GM18502 (cell line): Measurements from ENCODE around the gene CHCHD6.
A peak's percentile ranks its signal among the peaks of the same experiment; 100 is the strongest.

Experiments
- ATAC-seq: cut with Tn5 transposase; IDR thresholded peaks from one replicate; pipeline ENCODE4 v1.9.1; 2021; ENCODE audit warnings: mild to moderate bottlenecking; ENCODE audit not compliant: unreplicated experiment, poor library complexity

Gene CHCHD6

DNA sequence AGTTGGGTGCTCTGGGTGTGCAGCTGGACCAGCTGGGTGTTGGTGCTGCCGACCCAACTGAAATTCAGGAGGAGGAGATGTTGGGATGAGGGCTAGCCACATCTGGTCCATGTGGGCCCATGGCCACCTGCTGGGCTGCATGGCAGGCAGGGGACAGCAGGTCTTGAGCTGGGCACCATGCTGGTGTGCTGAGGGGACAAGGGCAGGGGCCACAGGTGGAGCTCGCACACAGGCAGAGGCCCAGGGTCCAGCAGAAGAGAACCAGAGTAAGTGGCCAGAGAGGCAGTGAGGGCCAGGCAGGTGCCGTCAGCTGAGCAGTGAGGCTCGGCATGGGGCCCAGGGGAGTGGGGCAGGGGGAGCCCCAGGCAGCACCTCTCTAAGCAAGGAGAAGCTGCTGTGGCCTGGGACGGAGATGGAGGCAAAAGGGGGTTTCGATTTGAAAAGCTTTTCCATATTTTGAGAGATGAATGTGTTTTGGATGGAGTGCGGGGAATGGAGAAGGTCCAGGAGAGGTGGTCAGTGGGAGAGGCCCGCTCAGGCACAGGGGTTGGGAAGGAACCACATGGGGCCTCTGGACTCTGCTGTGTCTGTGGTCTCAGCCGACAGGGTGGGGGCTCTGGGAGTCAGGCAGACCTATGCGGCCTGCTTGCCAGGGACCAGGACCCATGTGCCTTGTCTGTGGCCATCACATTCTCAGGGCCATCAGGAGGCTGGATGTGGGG, 248.4 kb downstream of the CHCHD6 start:
- no peak for ATAC-seq

DNA sequence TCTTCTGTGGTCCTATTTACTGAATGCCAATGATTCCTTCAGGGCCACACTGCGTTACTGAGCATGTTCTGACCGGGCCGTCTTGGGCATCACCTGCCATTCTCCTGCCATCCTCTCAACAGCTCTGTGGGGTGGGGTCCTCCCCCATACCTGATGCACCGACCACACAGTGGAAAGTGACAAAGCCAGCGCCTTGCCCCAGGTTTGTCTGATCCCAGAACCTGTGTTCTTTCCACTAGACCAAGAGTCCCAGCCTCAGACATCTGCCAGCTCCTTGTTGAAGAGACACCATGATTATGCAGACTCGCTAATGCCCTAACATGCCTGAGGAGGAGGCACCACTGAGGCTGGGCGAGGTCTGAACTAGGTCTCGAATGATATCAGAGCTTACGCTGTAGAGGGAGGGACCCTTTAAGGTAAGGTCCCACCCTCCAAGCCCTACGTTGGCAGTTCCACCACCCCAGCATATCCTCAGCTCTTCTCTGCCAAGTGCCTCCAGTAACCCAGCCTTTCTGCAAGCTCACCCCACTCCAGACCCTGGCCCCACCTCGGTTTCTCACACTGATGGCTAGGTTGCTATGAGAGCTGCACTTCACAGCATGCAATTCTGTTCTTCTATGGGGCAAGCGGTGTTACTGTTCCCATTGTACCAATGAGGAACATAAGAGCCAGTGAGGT, 249.1 kb downstream of the CHCHD6 start:
- ATAC-seq: no peak

DNA sequence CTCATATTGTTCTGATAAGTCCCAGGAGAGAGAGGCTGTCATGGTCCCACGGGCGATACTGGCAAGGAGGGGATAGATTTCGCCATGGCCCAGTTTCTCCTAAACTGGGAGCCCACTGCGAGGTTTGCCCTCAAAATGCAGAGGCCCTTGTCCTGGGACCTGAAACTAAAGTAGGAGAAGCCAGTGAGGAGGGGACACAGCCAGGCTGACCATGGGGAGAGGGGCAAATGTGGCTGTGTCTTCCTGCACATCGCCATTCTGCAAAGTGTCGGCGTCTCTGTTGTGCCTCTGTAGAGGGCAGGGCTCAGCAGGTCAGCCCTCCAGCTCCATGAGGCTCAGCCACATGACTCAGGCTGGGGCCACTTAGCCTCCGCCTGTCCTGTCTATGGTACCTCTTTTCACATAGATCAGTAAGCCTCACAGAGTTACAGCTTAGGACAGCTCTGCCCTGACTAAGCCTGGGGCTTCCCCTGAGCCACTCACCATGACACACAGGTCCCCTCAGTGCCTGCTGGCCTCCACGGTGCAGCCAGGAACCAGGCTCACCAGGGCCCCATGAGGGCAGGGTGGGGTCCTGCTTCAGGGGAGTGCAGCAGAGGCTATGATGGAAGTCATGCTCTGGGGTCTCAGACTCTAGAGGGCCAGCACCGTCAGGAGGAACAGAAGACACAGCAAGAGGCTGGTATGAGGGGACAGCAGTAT, 250.3 kb downstream of the CHCHD6 start:
- ATAC-seq: peak; percentile 60

DNA sequence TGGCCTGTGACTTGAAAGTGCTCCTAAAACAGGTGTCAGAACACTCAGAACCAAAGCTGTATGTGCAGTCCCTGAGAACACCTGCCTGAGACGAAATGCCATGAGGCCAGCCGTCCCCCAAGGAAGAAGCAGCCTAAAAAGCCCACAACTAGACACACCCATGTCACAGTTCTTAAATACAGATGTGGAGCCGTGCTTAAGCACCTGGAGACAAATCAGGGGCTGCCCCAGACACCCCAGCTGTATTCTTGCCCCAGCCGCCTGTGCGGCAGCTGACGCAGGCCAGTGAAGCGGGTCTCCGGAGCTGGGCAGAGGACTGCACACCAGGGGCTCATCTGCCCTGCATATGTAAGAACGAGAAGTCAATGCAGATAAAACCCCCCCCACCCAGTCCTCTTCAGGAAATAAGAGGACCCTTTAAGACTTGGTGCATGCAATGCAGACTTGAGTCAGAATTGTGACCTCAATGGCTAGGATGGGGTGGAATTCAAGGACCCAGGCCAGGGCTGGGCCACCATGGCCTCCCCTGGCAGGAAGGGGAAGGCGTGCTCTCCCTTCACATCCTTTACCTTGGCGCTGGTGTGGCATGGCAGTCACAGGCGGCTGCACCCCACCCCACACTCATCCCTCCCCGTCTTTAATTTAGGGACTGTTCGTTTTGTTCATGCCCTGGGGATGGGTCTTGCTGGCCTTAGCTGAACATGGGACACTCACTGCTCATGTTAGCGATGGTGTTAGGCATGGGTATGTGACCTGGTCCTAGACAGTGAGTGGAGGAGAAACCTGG, 251.2 kb downstream of the CHCHD6 start:
- peak; percentile 53 for ATAC-seq

DNA sequence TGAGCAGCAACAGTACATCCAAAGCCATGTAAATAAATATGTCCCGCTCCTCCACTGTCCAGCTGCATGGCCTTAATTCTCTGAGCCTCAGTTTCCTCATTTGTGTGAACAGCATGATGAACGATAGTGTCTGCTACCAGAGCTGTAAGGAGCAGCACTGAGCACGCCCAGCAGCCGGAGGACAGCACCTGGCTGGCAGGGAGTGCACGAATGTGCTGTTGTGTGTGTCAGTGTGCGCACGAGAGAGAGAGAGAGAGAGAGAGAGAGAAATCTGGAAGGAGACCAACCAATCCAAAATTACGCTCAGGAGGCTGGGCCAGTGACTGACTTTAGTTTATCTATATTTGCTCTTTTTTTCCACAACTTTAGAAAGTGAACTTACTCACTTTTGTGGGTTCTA, 252.3 kb downstream of the CHCHD6 start:
- ATAC-seq: no peak

DNA sequence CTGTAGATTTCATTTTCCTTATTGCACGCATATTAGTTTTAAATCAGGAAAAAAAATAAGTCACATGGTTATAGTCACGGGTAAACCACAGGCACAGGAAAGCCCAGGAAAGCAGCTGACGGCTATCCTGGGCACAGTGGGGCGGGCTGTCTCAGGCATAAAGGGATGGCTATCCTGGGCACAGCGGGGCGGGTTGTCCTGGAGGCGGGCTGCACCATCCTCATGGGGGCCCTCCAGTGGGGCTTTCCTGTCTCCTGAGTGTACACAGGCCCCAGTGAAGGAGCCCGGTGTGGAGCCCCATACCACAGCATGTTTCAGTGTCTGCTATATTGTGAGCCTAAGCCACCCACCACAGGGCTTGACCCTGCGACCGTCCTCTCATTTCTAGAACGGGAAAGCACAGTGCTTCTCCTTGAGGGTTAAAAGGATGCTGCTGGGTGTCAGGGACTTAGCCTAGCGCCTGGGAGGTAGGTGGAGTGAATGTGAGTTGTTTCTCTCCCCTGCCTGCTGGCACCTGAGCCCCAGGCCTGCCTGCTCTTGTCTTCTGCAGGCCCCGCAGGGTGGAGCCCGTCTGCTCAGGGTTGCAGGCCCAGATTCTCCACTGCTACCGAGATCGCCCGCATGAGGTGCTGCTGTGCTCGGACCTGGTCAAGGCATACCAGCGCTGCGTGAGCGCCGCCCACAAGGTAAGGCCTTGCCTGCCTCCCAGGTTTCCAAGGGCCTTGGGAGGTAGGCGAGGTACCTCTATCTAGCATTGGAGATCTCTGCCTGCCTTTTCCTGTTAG, 253.0 kb downstream of the CHCHD6 start:
- no peak for ATAC-seq

DNA sequence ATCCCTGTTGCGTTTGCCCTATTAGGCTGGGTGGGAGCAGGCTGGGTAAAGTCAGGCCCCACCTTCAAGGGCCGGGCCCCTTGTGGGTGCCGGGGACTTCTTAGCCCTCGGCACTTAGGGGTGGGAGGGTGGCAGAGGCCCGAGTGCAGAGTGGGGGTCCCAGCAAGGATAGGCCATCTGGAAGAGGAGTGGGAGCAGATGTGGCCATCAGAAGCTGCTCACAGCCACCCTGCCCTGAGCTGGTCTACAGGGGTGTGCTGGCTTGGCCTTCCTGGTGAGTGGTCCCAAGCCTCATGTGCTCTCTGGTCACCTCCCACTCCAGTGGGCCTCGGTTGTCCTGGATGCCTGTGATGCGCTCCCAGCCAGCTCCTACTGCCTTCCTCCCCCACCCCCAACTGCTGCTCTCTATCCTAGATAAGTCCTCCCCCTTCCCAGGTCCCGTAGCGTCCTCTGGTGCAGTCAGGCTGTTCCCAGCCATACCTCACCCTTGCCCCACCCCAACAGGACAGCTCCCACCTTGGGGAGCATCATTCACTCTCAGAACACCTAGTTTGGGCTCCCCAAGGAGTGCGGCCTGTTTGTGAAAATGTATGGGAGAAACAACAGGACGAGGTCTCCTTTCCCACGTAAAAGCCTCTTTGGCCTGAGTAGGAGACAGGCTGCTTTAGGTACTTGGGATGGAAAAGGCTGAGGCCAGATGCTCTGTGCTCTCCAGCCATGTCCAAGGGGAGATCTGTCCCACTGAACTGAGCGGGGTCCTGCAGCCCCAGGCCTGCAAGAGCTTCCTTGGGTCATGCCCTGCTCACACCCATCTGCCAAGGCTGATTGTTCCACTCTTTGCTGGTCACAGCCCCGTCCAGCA, 254.0 kb downstream of the CHCHD6 start:
- no peak for ATAC-seq

DNA sequence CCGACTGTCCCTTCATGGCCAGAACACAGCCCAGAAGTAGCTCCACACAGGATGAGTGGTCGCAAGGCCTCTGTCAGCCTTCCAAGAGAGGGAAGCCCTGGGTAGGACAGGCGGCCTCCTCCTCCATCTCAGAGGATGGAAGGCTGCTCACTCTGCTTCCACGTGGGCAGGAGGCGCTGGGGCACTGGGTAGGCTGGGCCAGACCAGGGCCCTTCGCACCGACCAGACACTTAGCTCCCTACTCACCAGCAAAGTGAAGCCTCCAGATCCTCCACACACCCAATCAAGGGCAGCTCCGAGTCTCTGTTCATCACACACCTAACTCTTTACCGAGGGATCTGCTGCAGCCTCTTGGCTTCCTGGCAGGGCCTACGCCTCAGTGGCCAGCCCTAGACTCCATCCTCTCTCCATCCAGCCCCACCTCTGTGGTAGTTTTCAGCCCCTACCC, 254.6 kb downstream of the CHCHD6 start:
- ATAC-seq: no peak

DNA sequence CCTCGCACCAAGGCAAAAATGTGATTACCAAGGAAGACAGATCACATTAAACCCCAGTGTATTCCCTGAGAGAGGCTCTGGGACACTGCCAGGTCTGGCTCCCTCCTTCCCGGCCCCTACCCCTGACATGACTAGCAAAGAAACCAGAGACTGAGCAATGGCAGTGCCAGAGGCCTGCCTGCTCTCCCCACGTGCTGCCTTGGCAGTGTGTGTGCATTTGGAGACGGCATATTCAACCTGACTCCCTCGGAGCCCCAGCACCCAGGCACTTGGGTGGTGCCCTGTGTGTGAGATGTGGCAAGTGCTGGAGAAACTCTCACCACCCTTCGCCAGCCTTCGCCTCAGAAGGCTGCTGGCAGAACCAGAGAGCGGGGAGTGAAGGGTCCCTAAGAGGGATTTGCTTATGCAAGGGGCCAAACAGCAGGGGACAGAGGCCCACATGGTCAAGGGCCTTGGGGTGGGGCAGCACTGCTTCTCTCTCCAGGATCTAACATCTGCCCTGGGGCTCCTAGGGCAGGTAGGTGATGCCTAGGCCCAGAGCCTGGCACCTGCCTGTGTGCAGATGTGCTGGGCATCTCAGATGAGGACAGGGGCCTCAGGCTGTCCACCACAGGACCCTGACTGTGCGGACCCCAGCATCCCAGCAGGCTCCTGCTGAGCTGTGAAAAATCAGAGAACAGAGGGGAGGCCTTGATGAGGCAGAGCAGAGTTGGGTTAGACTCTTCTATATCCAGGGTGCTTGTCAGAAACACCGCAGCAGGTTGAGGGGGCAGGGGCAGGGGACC, 255.3 kb downstream of the CHCHD6 start:
- ATAC-seq: no peak

DNA sequence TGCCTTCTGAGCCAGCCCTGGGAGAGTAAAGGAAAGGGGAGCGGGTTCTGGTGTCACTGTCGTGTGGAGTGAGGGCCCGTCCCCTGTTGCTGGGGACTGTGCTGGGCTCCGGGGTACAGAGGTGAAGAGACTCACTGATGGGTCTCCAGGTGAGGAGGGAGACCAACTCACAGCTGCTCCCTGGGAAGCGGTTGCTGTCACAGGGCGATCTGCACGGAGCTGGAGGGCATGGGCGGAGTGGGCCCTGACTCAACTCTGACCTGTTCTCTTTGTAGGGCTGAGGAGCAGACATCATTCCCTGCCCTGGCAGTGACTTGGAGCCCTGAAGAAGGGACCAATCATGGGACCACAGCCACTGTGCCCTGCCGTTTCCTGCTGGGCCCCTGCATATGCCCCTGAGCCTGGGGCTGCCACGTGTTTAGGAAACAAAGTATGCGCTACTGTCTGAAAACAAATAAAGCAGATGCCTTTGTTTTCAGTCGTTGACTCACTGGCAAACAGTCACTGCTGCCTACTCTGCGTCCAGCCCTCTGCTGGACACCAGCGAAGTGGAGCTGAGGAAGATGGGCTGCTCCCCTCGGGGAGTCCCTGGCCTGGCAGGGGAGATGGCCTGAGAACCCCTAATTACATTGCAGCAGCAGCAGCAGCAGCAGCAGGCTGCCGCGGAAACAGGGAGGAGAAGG, 256.0 kb downstream of the CHCHD6 start:
- ATAC-seq: no peak

DNA sequence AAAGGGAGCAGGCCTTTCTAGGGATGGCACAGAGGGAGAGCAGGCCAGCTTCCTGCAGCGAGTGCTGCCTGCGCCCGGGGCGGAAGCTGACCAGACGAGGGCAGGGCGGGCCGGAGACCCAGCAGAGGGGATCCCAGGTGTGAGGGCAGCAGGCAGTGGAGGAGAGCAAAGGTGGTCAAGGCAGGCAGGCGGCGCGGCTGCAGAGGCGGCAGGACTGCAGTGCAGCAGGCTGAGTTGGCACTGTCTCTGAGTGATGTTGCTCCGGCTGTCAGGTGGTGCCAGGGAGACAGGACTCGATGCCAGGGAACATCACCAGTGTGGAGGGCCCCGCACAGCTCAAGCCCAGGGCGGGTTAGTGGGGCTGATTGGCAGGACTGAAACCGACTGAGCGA, 256.6 kb downstream of the CHCHD6 start:
- no peak for ATAC-seq

DNA sequence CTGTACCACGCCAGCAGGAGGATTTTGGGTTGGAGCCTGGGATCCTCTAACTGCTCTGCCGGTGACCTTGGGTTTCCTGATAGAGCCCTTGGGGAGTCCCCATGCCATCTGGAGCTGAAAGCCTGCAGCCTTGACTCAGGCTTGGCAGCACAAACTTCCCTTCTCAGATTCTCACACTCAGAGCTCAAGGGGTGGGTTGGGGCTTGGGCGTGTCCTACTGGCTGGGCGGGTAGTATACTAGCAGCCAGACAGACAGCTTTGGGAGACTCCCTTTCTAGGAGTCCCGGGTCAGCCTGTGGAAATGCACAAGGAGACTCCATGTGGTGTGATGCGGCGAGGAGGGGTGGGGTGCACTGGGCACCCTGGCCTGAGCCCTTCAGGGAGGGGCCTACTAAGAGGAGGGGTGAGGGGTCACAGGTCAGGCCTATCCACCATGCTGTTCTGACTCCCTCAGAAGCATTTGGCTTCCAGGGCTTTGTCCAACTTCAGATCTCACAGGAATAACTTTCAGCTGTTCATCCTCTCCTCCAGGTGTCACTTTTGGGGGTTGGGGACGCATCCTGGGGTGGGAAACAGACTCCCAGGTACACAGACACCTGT, 257.3 kb downstream of the CHCHD6 start:
- ATAC-seq: no peak

DNA sequence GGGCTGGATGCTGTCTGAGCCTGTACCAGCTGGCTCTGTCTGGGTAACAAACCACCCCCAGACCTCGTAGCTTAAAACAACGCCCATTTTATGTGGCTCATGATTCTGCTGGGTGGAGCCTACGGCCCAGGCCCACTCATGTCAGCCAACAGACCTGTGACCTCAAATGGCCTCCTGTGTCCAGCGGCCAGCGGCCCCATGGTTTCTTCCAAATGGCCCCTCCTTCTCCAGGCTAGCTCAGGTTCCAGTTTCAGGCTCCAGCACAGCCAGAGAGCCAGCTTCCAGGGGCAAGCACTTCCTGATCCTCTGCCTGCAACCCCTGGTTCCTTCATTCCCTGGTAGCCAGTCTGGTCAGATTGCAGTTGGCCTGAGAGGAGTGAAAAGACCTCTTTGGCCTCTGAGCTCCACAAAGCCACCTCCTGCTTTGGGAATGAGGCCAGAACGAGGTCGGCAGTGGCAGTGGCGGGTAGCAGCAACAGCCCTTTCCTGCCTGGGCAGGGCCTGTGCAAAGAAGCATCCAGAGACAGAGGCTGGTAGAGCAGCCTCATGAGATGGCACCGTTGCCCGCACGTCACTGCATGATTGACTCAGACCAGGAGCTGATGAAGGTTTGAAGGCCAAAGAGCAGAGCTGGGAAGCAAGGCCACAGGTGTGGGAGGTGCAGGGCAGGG, 257.9 kb downstream of the CHCHD6 start:
- no peak for ATAC-seq

DNA sequence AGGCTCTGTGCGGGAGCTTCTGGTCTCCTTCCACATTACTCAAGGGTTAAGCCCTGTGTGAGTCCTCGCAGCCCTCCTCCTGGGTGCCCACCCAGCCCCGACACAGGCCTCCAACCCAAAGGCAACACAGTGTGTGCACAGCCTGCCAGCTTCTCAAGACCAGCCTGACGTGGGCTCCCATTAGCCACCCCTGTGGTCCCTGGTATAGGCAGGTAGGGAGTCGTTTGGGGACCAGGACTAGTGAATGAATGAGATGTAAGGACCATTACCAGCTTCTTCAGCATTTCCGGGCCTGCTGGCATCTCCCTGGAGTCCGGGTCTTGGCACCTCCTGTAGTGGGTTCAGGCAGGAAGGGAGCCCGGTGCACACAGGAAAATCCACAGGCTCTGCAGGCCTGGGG, 258.7 kb downstream of the CHCHD6 start:
- ATAC-seq: no peak

DNA sequence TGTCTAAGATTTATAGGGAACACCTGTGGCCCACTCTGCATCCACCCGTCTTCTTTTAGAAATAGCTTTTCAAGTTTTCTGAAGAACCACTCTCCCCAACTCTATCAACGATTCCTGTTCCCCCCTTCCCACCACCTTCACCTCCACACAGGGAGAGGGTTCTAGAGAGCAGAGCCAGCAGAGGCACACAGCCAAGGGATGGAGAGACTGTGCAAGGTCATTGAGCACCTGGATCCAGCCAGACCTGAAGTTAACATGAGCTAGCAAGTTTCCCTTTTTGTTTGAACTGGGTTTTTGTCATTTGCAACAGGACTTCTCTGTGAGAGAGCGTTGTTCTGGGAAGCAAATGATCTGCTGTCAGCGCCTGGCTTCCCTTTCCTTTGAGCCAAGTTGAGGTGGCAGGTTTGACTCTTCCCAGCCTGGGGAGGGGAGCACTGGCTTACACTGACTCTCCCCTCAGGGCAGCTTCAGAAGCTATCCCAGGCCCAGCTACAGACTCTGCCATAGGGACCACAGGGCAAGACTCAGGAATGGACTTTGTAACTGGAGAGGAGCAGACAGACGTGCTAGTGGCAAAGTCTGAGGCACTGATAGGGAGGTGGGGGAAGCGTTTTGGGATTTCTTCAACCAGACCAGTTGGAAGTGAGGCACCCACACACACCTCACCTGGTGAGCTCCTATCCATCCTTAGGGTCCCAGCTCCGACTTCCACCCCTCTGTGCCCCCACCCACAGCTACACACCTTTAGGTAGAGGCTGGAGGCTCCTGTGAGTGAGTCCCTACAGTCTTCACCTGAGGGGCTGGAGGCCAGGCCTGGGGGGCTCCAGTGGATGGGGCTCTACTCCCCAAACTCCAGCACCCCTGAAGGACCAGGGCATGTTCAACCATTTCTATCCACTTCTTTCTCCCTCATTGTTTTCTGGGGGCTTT, 259.5 kb downstream of the CHCHD6 start:
- ATAC-seq: no peak

DNA sequence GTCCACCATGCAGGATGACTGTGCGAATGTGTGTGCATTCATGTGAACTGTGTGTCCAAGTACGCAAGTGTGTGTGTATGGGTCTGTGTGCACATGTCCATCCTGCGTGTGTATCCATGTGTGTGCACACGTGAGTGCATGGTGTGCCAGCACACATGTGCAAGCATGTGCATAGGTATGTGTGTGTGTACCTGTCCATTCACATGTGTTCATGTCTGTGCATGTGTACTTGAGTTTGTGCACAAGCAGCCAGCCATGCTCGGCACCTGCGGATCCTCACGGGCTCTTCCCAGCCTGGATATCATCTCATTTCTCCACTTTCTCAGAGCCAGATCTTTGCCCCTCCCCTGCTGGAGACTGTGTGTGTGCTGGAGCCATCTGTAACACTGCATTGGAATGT, 260.2 kb downstream of the CHCHD6 start:
- no peak for ATAC-seq
